BE2C (cell line): ENCODE results near the gene PTH1R.

Experiments used
- DNase-seq: peaks from one replicate; pipeline ENCODE4 v3.0.0-alpha.2; 2020
- H3K27me3 ChIP-seq: fragments of 250-450 bp; sonication (Bioruptor Pico); 2 replicates; pipeline ENCODE4 v1.5.1; 2020; ENCODE audit warnings: mild to moderate bottlenecking
- H3K36me3 ChIP-seq: fragments of 250-450 bp; sonication (Bioruptor Pico); 2 replicates; pipeline ENCODE4 v1.5.1; 2020; ENCODE audit warnings: mild to moderate bottlenecking
- H3K4me1 ChIP-seq: fragments of 250-450 bp; sonication (Bioruptor Pico); 2 replicates; pipeline ENCODE4 v1.5.1; 2020
- H3K4me3 ChIP-seq: 2 replicates; pipeline ENCODE4 v1.5.1; 2011; ENCODE audit warnings: low read depth, low read length
- H3K9me3 ChIP-seq: fragments of 250-450 bp; sonication (Bioruptor Pico); 2 replicates; pipeline ENCODE4 v1.5.1; 2020
- TF ChIP-seq, protein P1 (sequence below): IDR thresholded peaks from 2 replicates; pipeline ENCODE4 v1.5.1; 2012; ENCODE audit warnings: mild to moderate bottlenecking, low read depth, low read length

PTH1R gene

DNA sequence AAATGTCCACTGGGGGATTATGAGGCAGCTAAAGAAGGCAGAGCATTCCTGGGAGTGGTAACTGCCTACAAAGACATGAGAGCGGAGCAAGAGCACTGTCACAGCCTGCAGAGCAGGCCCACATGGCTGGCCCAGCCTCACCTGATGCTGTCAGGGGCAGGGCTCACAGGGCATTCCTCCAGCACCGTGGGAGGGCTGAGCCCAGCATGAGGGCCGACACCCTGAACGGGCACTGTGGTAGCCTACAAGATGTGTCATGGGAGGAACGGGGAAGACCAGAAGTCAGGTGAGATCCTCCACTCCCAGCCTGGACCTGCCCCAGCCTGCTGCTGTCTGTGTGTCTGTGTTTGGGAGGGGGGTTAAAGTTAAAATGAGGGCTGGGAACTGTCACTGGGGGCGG, 68.9 kb downstream of the PTH1R start:
- Histone ChIP-seq H3K36me3 (no peaks in the 10 kb centered on the region), H3K4me1 (peaks cover 25% of the 10 kb centered on the region), H3K9me3 (no peaks in the 10 kb centered on the region), H3K4me3 (no peak overlapping the region), H3K27me3 (no peaks in the 10 kb centered on the region)
- TF ChIP-seq, protein P1, sequence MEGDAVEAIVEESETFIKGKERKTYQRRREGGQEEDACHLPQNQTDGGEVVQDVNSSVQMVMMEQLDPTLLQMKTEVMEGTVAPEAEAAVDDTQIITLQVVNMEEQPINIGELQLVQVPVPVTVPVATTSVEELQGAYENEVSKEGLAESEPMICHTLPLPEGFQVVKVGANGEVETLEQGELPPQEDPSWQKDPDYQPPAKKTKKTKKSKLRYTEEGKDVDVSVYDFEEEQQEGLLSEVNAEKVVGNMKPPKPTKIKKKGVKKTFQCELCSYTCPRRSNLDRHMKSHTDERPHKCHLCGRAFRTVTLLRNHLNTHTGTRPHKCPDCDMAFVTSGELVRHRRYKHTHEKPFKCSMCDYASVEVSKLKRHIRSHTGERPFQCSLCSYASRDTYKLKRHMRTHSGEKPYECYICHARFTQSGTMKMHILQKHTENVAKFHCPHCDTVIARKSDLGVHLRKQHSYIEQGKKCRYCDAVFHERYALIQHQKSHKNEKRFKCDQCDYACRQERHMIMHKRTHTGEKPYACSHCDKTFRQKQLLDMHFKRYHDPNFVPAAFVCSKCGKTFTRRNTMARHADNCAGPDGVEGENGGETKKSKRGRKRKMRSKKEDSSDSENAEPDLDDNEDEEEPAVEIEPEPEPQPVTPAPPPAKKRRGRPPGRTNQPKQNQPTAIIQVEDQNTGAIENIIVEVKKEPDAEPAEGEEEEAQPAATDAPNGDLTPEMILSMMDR = no peak
- DNase-seq = no peak

DNA sequence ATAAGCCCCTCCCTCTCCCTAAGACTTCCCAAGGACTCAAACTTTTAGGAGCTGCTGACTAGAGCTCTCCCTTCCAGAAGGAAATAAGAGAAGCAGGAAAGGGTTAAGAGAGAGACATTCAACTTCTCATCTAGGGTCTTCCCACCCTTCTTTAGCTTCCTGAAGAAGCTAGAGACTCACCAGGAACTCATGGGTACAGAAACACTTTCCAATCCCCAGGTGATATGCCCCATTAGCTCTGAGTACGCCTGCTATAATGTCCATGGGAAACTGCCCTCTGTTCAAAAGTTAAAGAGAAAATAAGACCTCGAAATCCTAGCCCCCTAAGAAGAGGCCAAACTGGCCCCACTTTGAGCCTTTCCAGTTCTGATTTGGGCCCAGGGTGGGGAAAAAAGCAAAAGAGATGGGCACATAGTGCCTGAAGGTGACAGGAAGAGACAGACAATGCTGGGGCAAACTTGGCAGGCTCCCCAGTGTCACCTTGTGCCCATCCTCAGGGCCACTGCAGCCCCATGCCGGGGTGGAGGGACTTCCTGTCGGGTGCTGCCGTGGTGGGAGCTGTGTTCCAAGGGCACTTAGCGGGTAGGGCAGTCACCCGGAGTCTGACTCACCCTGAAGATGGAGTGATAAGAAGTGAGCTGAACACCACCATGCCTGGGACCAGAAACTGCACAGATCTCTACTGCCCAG, 69.5 kb downstream of the PTH1R start:
- no peak overlapping the region for H3K4me3 ChIP-seq
- peak; percentile 66 for DNase-seq
- no peaks in the 10 kb centered on the region for H3K9me3 ChIP-seq
- TF ChIP-seq, protein P1 = no peak
- peaks cover 25% of the 10 kb centered on the region for H3K4me1 ChIP-seq
- no peaks in the 10 kb centered on the region for H3K36me3 ChIP-seq
- H3K27me3 ChIP-seq = no peaks in the 10 kb centered on the region

DNA sequence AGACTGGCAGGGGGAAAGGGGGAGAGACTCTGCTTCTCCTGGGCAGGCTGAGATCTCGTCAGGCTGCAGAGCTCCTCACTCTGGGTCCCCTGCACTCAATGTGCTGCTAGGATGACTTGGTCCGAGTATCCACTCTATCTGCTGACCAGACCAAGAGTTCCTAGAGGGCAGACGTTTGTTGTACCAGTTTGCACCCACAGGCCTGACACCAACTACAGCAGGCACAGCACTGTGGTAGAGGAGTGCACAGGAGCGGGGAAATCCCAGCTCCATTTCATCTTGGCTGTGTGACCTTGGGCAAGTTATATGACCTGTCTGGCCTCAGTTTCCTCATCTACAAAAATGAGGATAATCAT, 70.0 kb downstream of the PTH1R start:
- Histone ChIP-seq H3K27me3 (no peaks in the 10 kb centered on the region), H3K4me1 (peaks cover 25% of the 10 kb centered on the region), H3K4me3 (no peak overlapping the region), H3K36me3 (no peaks in the 10 kb centered on the region), H3K9me3 (no peaks in the 10 kb centered on the region)
- DNase-seq = no peak
- TF ChIP-seq, protein P1 = no peak

DNA sequence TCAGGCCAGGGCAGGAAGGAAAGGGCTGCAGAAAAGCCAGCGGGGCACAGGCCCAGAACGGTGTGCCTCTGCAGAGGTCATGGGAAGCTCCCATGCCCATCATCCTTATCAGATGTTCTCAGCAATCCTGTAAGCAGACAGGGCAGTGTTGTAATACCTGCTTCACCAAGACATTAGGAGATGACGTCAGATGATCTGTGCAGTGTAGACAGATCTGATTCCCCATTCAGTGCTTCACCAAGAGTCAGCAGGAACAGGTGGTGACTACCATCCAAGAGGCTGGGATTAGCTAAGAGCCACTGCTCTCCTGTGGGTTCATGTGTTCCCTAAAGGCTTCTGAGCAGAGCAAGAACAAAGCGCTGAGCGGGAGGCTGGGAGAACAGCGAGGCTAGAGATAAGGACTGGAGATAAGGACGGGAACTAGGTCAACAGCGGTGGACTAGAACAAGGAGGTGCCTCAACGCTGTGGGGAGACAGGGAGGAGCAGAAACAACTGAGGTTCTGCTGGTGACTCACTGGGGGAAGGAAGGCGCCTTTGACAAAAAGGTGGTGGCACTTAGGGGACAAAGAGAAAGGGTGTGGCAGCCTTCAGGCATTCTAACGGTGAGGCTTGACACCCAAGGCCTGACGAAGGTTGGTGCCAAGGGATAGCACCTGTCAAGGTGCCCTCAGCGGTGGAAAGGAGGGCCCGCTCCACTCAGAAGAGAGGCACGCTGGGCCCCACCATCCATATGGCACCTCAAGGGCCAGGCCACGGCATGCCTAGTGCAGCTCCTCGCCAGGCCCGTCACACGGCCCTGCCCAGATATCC, 70.7 kb downstream of the PTH1R start:
- Histone ChIP-seq H3K36me3 (no peaks in the 10 kb centered on the region), H3K9me3 (no peaks in the 10 kb centered on the region), H3K27me3 (no peaks in the 10 kb centered on the region), H3K4me3 (no peak overlapping the region), H3K4me1 (peaks cover 25% of the 10 kb centered on the region)
- DNase-seq = peak; percentile 17
- TF ChIP-seq, protein P1 = no peak

DNA sequence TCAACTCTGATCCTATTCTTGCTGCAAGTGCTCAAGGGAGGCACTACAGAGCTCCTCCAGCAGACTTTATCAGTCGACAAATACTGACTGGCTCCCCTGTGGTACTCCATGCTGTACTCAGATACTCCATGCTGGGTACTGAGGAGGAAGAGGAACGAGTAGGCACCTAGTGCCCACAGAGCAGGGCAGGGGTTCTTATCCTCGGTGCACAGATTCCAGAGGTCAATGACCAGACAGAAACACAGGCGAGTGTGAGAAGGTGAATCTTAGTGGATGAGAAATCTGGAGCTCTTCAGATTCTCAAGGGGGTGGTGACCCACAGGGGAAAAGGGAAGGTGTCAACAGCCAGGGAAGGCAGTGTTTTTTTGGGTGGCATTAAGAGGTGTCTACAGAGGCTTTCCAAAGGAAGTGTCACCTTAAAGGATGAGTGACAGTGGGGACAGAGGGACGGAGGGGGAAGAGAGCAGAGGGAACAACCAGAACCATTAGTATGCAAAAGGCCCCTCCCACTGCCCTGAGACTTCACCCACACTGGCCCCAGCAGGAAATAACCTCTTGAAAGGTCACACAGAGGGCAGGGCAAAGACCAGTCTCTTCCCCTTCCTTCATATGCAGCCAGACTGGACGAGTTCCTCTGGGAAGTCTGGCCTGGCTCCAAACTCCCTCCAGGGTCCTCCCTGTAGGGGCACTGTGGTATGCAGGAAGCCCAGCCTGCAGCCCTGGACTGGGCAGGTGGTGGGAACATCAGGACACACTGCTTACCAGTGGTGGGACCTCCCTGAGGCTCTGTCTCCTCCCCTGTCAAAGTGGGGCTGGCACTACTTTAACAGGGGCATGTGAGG, 71.5 kb downstream of the PTH1R start:
- no peak for DNase-seq
- Histone ChIP-seq H3K9me3 (no peaks in the 10 kb centered on the region), H3K27me3 (no peaks in the 10 kb centered on the region), H3K36me3 (no peaks in the 10 kb centered on the region), H3K4me1 (peaks cover 25% of the 10 kb centered on the region), H3K4me3 (no peak overlapping the region)
- TF ChIP-seq, protein P1 = no peak
